ENCODE data around the gene GABBR2.

The GABBR2 gene

DNA sequence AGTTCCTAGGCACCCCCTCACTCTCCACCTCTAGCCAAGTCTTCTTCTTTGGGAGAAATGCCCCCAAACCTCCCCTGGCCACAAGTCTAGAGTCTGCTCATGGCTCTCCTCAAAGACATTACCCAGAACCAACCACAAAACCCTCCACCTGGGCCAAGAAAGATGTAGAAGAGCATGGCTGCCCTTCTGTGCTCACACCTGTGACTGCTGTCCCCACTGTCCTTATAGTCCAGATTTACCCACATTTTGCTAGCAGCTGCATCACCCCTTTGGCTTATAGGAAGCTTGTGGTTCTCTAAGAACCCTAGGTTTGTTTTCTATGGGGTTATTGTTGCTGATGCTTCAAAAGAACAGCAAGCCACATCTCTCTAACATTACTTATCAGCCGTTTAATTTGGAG lies 6.1 kb upstream of the GABBR2 start:
- TF ChIP-seq EZH2phosphoT487 (IDR thresholded peaks at IDR 0.05; ENCODE audit: borderline replicate concordance, low read length), result no peak
- TF ChIP-seq, protein P1, sequence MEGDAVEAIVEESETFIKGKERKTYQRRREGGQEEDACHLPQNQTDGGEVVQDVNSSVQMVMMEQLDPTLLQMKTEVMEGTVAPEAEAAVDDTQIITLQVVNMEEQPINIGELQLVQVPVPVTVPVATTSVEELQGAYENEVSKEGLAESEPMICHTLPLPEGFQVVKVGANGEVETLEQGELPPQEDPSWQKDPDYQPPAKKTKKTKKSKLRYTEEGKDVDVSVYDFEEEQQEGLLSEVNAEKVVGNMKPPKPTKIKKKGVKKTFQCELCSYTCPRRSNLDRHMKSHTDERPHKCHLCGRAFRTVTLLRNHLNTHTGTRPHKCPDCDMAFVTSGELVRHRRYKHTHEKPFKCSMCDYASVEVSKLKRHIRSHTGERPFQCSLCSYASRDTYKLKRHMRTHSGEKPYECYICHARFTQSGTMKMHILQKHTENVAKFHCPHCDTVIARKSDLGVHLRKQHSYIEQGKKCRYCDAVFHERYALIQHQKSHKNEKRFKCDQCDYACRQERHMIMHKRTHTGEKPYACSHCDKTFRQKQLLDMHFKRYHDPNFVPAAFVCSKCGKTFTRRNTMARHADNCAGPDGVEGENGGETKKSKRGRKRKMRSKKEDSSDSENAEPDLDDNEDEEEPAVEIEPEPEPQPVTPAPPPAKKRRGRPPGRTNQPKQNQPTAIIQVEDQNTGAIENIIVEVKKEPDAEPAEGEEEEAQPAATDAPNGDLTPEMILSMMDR (IDR thresholded peaks at IDR 0.05; ENCODE audit: low read depth, low read length, poor library complexity, severe bottlenecking), result no peak
- no peak overlapping the region for H3K4me2 ChIP-seq (ENCODE audit: low read length)

DNA sequence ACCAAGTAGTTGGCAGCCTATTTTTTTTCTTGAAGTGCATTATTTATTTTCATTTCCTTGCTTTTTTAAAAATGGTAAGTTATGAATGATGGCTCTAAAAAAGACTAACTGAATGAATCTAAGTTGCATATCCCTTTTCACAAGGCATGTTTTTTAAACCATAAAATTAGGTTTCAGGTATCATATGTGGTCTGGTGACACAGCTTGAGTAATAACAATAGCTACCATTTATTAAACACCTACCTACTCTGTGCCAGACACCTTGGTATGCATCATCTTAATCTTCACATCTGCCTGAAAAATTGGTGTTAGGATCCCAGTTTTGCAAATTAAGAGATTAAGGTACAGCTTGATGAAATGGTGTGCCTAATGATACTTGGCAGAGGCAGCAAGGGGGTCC lies 4.3 kb upstream of the GABBR2 start:
- H3K36me3 ChIP-seq (ENCODE audit: control insufficient read depth, low read length), result no peaks in the 10 kb centered on the region
- H3K27ac ChIP-seq (ENCODE audit: low read depth, low read length), result no peak overlapping the region
- no peaks in the 10 kb centered on the region for H3K9me2 ChIP-seq (replicated peaks; ENCODE audit: control insufficient read depth, low read length)
- H3K27me3 ChIP-seq (ENCODE audit: control insufficient read depth, low read length), result peaks cover 16% of the 10 kb centered on the region
- H3K4me2 ChIP-seq (ENCODE audit: low read length), result no peak overlapping the region
- no peaks in the 10 kb centered on the region for H4K20me1 ChIP-seq (ENCODE audit: control insufficient read depth, insufficient read depth, low read depth, low read length)
- no peaks in the 10 kb centered on the region for H3K9me3 ChIP-seq (ENCODE audit: control insufficient read depth, insufficient read depth, low read length)
- no peak for TF ChIP-seq EZH2phosphoT487 (IDR thresholded peaks at IDR 0.05; ENCODE audit: borderline replicate concordance, low read length)
- TF ChIP-seq, protein P1 (IDR thresholded peaks at IDR 0.05; ENCODE audit: low read depth, low read length, poor library complexity, severe bottlenecking), result no peak
- H3K79me2 ChIP-seq (ENCODE audit: control insufficient read depth, low read length), result no peaks in the 10 kb centered on the region
- H3K4me1 ChIP-seq (ENCODE audit: control insufficient read depth, low read length), result no peaks in the 10 kb centered on the region
- no peaks in the 10 kb centered on the region for H3F3A ChIP-seq (ENCODE audit: control insufficient read depth, insufficient read depth)
- no peak overlapping the region for H3K4me3 ChIP-seq (ENCODE audit: low read length)

More for the DNA sequence above, 6.1 kb upstream of the GABBR2 start:
- no peaks in the 10 kb centered on the region for H3K9me3 ChIP-seq (ENCODE audit: control insufficient read depth, insufficient read depth, low read length)
- H3K36me3 ChIP-seq (ENCODE audit: control insufficient read depth, low read length), result no peaks in the 10 kb centered on the region
- no peak overlapping the region for H3K27ac ChIP-seq (ENCODE audit: low read depth, low read length)
- no peaks in the 10 kb centered on the region for H3K9me2 ChIP-seq (replicated peaks; ENCODE audit: control insufficient read depth, low read length)
- no peaks in the 10 kb centered on the region for H3K4me1 ChIP-seq (ENCODE audit: control insufficient read depth, low read length)
- H3K79me2 ChIP-seq (ENCODE audit: control insufficient read depth, low read length), result no peaks in the 10 kb centered on the region
- H4K20me1 ChIP-seq (ENCODE audit: control insufficient read depth, insufficient read depth, low read depth, low read length), result no peaks in the 10 kb centered on the region
- peaks cover 20% of the 10 kb centered on the region for H3K27me3 ChIP-seq (ENCODE audit: control insufficient read depth, low read length)
- no peaks in the 10 kb centered on the region for H3F3A ChIP-seq (ENCODE audit: control insufficient read depth, insufficient read depth)
- H3K4me3 ChIP-seq (ENCODE audit: low read length), result no peak overlapping the region

DNA sequence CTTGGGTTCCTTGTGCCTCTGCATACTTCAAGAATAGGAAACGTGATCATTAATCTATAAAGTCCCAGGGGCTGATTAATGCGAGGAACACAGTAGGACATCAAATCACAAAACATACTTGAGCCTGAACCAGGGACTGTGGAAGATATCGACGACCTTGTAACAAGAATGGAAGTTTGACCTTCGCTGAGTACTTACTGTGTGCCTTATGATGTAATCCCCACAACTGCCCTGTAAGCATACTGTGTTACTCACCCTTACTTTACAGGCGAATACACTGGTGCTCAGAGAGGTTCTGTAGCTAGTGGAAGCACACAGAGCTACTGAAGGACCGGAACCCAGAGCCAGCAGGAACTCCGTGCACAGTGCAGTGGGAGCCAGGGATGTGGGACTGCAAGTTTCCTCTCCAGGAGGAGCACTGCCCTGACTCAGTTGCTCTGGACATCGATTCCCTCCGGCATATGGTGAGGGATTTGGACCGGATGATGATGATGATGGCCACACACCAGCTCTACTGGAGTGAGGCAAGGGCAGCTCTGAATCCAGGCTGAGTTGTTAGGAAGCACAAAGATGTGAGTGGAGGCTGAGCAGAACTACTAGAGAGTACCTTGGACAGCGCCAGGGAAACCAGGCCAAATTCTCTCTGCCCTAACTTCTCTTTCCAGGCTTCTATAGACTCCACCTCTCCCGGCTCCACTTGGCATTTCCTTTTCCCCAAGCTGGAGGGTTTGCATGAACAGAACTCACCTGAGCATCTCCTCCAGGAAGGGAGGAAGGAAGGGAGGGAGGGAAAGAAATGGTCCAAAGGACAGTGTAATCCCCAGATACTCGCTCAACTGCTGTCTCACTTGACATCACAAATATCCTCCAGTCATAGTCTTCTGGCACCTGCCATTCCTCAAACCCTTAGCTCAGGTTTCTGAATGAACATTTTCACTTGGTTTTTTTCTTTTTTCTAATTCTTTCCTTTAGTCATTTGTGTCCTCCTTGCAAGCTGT lies 1.5 kb upstream of the GABBR2 start:
- TF ChIP-seq EZH2phosphoT487 (IDR thresholded peaks at IDR 0.05; ENCODE audit: borderline replicate concordance, low read length), result no peak
- TF ChIP-seq, protein P1 (IDR thresholded peaks at IDR 0.05; ENCODE audit: low read depth, low read length, poor library complexity, severe bottlenecking), result no peak
- no peaks in the 10 kb centered on the region for H4K20me1 ChIP-seq (ENCODE audit: control insufficient read depth, insufficient read depth, low read depth, low read length)
- no peak overlapping the region for H3K4me2 ChIP-seq (ENCODE audit: low read length)
- no peak overlapping the region for H3K4me3 ChIP-seq (ENCODE audit: low read length)
- no peaks in the 10 kb centered on the region for H3K4me1 ChIP-seq (ENCODE audit: control insufficient read depth, low read length)
- H3K79me2 ChIP-seq (ENCODE audit: control insufficient read depth, low read length), result no peaks in the 10 kb centered on the region
- no peaks in the 10 kb centered on the region for H3K9me2 ChIP-seq (replicated peaks; ENCODE audit: control insufficient read depth, low read length)
- no peaks in the 10 kb centered on the region for H3K9me3 ChIP-seq (ENCODE audit: control insufficient read depth, insufficient read depth, low read length)
- no peak overlapping the region for H3K27ac ChIP-seq (ENCODE audit: low read depth, low read length)
- peaks cover 6% of the 10 kb centered on the region; the same call in 1 of the 2 replicates for H3K27me3 ChIP-seq (ENCODE audit: control insufficient read depth, low read length)
- no peaks in the 10 kb centered on the region for H3K36me3 ChIP-seq (ENCODE audit: control insufficient read depth, low read length)
- no peaks in the 10 kb centered on the region for H3F3A ChIP-seq (ENCODE audit: control insufficient read depth, insufficient read depth)
